ENCODE results near the gene KRTAP9-4.
"Not testable (repeated sequence)": the region's sequence is repeated elsewhere in the genome, so short reads cannot be mapped to it uniquely, and the experiment has no call there.

The KRTAP9-4 gene

GRCh38 chr17:41265078-41265477 lies 15.6 kb downstream of the KRTAP9-4 start, which contains the start of gene KRTAP9-6:
Gene KRTAP9-6 (plus strand): TSS chr17:41265378. CDS start chr17:41265378, 0 bp downstream.
- DNase-seq (ENCODE audit: low spot score), result no peak

- no peak for DNase-seq (ENCODE audit: low spot score)
Measured at GRCh38 chr17:41267711-41268110, 18.2 kb downstream of the KRTAP9-4 start.

DNA sequence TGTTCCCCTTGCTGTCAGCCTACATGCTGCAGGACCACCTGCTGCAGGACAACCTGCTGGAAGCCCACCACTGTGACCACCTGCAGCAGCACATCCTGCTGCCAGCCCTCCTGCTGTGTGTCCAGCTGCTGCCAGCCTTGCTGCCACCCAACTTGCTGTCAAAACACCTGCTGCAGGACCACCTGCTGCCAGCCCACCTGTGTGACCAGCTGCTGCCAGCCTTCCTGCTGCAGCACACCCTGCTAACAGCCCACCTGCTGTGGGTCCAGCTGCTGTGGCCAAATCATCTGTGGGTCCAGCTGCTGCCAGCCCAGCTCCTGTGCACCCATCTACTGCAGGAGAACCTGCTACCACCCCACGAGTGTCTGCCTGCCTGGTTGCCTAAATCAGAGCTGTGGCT lies 21.8 kb downstream of the KRTAP9-4 start:
- DNase-seq (ENCODE audit: low spot score), result not testable (repeated sequence)

DNA sequence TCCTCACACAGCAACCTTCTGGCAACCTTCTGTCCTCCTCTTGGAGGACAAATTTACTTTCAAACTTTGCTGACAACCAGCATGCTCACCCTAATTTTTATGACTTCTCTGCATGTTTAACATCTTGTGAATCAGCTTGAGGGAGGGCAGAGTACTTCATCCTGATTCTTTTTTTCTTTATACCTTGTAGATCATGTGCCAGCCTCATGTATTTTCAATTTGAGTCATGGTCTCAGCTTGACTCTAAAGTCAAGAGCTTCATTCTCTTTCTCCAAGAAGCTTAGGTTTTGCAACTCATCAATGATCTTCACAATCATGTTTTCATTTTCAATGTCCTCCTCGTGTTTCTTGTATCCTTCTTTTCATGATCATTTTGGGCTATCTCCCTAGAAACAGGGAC lies 22.4 kb downstream of the KRTAP9-4 start:
- no peak for DNase-seq (ENCODE audit: low spot score)

DNA sequence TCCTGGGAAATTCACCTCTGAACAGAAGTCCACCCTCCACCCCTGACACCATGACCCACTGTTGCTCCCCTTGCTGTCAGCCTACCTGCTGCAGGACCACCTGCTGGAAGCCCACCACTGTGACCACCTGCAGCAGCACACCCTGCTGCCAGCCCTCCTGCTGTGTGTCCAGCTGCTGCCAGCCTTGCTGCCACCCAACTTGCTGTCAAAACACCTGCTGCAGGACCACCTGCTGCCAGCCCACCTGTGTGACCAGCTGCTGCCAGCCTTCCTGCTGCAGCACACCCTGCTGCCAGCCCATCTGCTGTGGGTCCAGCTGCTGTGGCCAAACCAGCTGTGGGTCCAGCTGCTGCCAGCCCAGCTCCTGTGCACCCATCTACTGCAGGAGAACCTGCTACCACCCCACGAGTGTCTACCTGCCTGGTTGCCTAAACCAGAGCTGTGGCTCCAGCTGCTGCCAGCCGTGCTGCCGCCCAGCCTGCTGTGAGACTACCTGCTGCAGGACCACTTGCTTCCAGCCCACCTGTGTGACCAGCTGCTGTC lies 26.2 kb downstream of the KRTAP9-4 start, which contains the start of gene KRTAP9-7:
KRTAP9-7 (plus strand) TSS at position 51 of the 543 bp plus-strand sequence; CDS start at position 51, 0 bp downstream.
- not testable (repeated sequence) for DNase-seq (ENCODE audit: low spot score)

- DNase-seq (ENCODE audit: low spot score), result no peak
Measured at GRCh38 chr17:41278176-41278955, 28.9 kb downstream of the KRTAP9-4 start.

GRCh38 chr17:41284043-41284442 lies 34.6 kb downstream of the KRTAP9-4 start:
- DNase-seq (ENCODE audit: low spot score), result no peak

DNA sequence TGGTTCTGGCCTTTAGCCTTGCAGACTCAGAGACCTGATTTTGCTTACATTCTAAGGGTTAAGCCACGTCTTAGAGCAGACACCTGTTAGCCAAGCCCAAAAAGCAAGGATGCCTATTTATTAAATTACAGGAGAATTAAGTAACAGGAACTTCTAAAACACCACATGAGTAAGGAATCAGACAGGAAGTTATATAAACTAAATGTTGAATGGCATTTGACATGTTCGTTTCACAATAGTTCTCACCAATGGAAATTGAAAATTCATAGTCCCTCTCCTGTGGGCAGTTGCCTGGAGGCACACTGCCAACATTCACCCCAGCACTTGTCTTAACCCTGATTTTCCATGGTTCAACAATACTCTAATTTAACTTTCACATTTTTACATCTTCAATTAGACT lies 35.1 kb downstream of the KRTAP9-4 start:
- DNase-seq (ENCODE audit: low spot score), result no peak

DNA sequence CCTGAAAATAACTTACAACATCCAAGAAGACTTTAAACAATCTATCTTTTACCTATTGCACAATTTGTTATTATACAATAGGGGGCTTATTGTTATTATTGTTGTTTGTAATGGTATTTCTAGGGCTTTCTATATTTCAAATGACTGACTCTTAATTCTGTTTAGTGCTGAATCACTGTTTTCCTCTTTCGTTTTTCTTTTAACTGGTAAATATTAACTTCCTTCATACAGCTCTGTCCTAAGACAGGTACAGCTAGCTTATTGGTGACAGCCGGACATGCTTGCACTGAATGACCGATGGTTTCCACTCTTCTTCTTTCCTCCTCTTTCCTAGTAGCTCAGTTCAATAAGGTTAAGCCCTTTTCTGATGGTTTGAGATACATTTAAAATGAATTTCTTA lies 37.6 kb downstream of the KRTAP9-4 start:
- no peak for DNase-seq (ENCODE audit: low spot score)

DNA sequence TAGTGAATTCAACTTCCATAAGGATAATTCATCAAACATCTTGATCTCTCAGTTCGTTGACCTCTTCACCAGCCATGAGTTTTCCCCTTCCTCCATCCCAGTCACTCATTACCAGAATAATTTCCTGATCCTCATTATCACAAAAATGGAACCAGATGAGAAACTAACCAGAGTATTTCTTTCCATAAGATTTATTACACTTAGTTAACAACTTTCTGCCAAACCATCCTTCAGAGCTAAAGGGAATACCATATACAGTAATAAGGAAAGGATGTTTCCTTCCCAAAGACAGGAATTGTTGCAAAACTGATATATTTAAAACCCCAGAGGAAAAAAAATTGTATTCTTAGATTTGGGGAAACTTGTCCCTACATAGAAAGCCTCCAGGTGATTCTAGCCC lies 44.5 kb downstream of the KRTAP9-4 start:
- DNase-seq (ENCODE audit: low spot score), result no peak

- no peak for DNase-seq (ENCODE audit: low spot score)
Measured at GRCh38 chr17:41296846-41297245, 47.4 kb downstream of the KRTAP9-4 start.

DNA sequence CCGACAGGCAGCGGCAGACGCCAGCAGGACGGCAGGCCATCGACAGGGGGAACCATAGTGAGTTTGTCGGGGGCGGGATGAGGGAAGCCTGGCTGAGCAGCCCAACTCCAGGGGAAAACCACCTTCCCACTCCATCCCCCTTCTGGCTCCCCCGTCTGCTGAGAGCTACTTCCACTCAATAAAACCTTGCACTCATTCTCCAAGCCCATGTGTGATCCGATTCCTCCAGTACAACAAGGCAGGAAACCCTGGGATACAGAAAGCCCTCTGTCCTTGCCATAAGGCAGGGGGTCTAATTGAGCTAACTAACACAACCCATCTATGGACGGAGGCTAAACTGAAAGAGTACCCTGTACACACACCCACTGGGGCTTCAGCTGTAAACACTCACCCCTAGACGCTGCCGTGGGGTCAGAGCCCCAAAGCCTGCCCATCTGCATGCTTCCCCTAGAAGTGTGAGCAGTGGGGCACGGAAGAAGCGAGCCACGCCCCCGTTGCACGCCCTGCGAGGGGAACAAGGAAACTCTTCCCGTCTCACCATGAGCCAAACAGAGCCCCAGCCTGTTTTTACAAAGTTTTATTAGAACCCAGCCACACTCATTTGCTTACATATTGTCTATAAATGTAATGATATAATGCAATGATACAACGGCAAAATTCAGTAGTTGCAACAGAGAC lies 49.1 kb downstream of the KRTAP9-4 start:
- DNase-seq (ENCODE audit: low spot score), result no peak

Data from CD4-positive, alpha-beta T cell treated with Interleukin-6 at 100 ng/mL for 8 hours (primary cell).